Upper lobe of right lung (tissue), 1 donor: ENCODE measurements around the gene NKG7. TPM values are rescaled to one million over a fixed set of nuclear protein-coding genes. Genes with fewer than 3 reads are reported as not detected.
"Not testable (repeated sequence)": the region's sequence is repeated elsewhere in the genome, so short reads cannot be mapped to it uniquely, and the experiment has no call there.

Experiments used
- ATAC-seq: fragments of 200-7000 bp; cut with Tn5 transposase; one replicate; pipeline ENCODE4 v1.9.1; 2020; ENCODE audit warnings: mild to moderate bottlenecking, moderate library complexity
- DNase-seq: peaks from one replicate; pipeline ENCODE4 v3.0.0-alpha.2; 2020
- H3K27ac ChIP-seq: fragments of 200-600 bp; one replicate; pipeline ENCODE4 v1.8.0; 2022
- H3K27me3 ChIP-seq: fragments of 200-600 bp; one replicate; pipeline ENCODE4 v1.8.0; 2022; ENCODE audit warnings: mild to moderate bottlenecking
- H3K36me3 ChIP-seq: fragments of 200-600 bp; one replicate; pipeline ENCODE4 v1.8.0; 2022
- H3K4me1 ChIP-seq: fragments of 200-600 bp; one replicate; pipeline ENCODE4 v1.8.0; 2022
- H3K4me3 ChIP-seq: fragments of 200-600 bp; one replicate; pipeline ENCODE4 v1.8.0; 2022; ENCODE audit warnings: mild to moderate bottlenecking
- H3K9me3 ChIP-seq: fragments of 200-600 bp; one replicate; pipeline ENCODE4 v1.8.0; 2022
- CTCF ChIP-seq: fragments of 200-600 bp; IDR thresholded peaks from one replicate; pipeline ENCODE4 v1.8.0; 2022; ENCODE audit warnings: antibody characterized with exemption
- intact Hi-C: fragments of 100-400 bp; cut with DNase I; formaldehyde crosslinking; loops from one replicate; pipeline ENCODE4 v1.11.0; 2022
- long read RNA-seq: library from polyadenylated mRNA; unstranded; transcript quantifications from one replicate; pipeline ENCODE4 v2.0.0, GENCODE V29; 2021
- total RNA-seq: library from RNA; stranded (reverse); fragmentation: NEBNext Ultra II Directional; extraction: Animal tissue kit (Norgen Biotek cat#: 25700); gene quantifications from one replicate; pipeline ENCODE4 v1.2.1, GENCODE V29; 2021
- donor health status: DM: no; HTN: yes; CAD: no; lungs with severe emphysema.

The NKG7 gene
- total RNA-seq: 25.1 TPM
- long read RNA-seq, transcript NKG7-201 (4 exons, 843 nt): major isoform, 13 of 14 reads
- long read RNA-seq, partial matches to known transcripts: 0 of 14 reads
- long read RNA-seq, other reads (novel, unspliced or antisense): 1 of 14 reads

- intact Hi-C loops: no loop called here
- no peak for TF ChIP-seq CTCF
- ATAC-seq: peak; percentile 45
- no peaks in the 10 kb centered on the region for H3K36me3 ChIP-seq
- no peaks in the 10 kb centered on the region for H3K4me1 ChIP-seq
- no peaks in the 10 kb centered on the region for H3K27me3 ChIP-seq
- no peak for DNase-seq
- no peaks in the 10 kb centered on the region for H3K9me3 ChIP-seq
- peak within 1 kb of the TSS; percentile 65 for H3K27ac ChIP-seq
- H3K4me3 ChIP-seq: peak within 1 kb of the TSS; percentile 28
Measured at GRCh38 chr19:51372649-51373504, at the start of gene NKG7. Gene NKG7 (minus strand): TSS chr19:51372654. CDS start chr19:51372535, 119 bp downstream.

DNA sequence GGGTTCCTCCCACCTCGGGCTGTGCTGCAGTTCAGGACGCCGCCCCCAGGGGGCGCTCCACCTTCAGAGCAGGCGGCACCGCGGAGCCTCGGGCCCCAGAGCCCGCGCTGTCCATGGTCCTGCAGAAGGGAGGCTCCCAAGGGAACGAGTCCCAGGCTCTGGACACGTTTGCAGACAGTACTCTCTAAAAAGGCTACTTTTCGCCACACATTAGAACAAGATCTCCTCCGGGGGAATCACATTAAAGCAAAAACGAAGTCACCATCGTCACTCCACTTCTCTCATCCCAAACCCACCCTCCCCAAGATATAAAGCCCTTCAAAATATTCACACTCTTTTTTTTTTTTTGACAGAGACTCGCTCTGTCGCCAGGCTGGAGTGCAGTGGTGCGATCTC lies 49.6 kb upstream of the NKG7 start:
- DNase-seq (peak; percentile 94), ATAC-seq (peak; percentile 96)
- peak; percentile 95 for TF ChIP-seq CTCF
- intact Hi-C loops: no loop called here
- Histone ChIP-seq H3K27me3 (peaks cover 14% of the 10 kb centered on the region), H3K4me1 (no peaks in the 10 kb centered on the region), H3K4me3 (no peak overlapping the region), H3K9me3 (no peaks in the 10 kb centered on the region), H3K36me3 (no peaks in the 10 kb centered on the region), H3K27ac (no peak overlapping the region)

- DNase-seq (no peak), ATAC-seq (no peak)
- H3K27ac ChIP-seq: no peak overlapping the region
- no peaks in the 10 kb centered on the region for H3K4me1 ChIP-seq
- no peak overlapping the region for H3K4me3 ChIP-seq
- H3K9me3 ChIP-seq: no peaks in the 10 kb centered on the region
- intact Hi-C loops: no loop called here
- TF ChIP-seq CTCF: no peak
- no peaks in the 10 kb centered on the region for H3K36me3 ChIP-seq
- H3K27me3 ChIP-seq: peaks cover 14% of the 10 kb centered on the region
Measured at GRCh38 chr19:51421229-51422052, 49.0 kb upstream of the NKG7 start.

DNA sequence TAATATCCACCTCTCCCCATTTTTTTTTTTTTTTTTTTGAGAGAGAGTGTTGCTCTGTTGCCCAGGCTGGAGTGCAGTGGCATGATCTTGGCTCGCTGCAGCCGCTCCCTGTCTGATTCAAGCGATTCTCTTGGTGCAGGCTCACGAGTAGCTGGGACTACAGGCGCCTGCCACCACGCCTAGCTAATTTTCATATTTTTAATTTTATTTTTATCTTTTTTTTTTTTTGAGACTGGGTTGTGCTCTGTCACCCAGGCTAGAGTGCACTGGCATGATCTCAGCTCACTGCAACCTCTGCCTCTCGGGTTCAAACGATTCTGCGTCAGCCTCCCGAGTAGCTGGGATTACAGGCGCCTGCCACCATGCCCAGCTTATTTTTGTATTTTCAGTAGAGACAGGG lies 48.1 kb upstream of the NKG7 start:
- ATAC-seq, H3K36me3 ChIP-seq, H3K4me1 ChIP-seq, DNase-seq, H3K4me3 ChIP-seq, H3K27ac ChIP-seq, H3K9me3 ChIP-seq, intact Hi-C loops: not testable (repeated sequence)
- peaks cover 14% of the 10 kb centered on the region for H3K27me3 ChIP-seq

DNA sequence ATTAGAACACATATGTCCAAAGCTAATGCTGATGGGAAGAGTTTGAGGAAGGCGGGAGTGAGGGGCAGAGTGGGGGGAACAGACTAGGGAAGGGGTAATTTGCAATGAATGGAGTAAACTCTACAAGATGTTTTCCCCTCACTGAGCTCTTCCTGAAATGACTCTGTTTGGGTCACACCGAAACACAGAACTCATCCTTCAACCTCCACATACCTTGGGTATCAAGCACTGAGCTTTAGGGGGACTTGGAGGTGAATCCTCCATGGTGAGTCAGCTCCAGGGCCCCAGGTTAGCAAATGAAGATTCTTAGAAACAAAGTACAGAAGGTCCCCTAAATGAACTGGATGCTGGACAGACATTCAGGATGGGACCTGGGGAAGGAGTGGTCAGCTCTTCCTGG lies 46.3 kb upstream of the NKG7 start:
- no peak for TF ChIP-seq CTCF
- no peak overlapping the region for H3K27ac ChIP-seq
- H3K36me3 ChIP-seq: no peaks in the 10 kb centered on the region
- no peaks in the 10 kb centered on the region for H3K9me3 ChIP-seq
- ATAC-seq (no peak), DNase-seq (no peak)
- H3K4me3 ChIP-seq: no peak overlapping the region
- peaks cover 14% of the 10 kb centered on the region for H3K27me3 ChIP-seq
- intact Hi-C loops: no loop called here
- no peaks in the 10 kb centered on the region for H3K4me1 ChIP-seq

- Histone ChIP-seq H3K9me3 (no peaks in the 10 kb centered on the region), H3K36me3 (no peaks in the 10 kb centered on the region), H3K4me1 (no peaks in the 10 kb centered on the region), H3K4me3 (no peak overlapping the region), H3K27me3 (peaks cover 14% of the 10 kb centered on the region), H3K27ac (no peak overlapping the region)
- no peak for TF ChIP-seq CTCF
- intact Hi-C loops: no loop called here
- ATAC-seq: peak; percentile 4
- no peak for DNase-seq
Measured at GRCh38 chr19:51417810-51418157, 45.3 kb upstream of the NKG7 start.
